OCI-LY3 (cell line): Measurements from ENCODE around the gene ADGRL2.

ENCODE experiments used
- EZH2phosphoT487 ChIP-seq: fragments of 200-600 bp; shearing (Covaris generic); IDR thresholded peaks from 2 replicates; pipeline ENCODE4 v1.6.1; 2018; ENCODE audit warnings: antibody characterized with exemption, mixed run types, low read depth
- TF ChIP-seq, protein P1 (sequence below): fragments of 200-600, 300-600 bp; sonication (generic); IDR thresholded peaks from 2 replicates; pipeline ENCODE4 v1.5.1; 2014; ENCODE audit warnings: antibody characterized with exemption, low read length, low read depth

DNA sequence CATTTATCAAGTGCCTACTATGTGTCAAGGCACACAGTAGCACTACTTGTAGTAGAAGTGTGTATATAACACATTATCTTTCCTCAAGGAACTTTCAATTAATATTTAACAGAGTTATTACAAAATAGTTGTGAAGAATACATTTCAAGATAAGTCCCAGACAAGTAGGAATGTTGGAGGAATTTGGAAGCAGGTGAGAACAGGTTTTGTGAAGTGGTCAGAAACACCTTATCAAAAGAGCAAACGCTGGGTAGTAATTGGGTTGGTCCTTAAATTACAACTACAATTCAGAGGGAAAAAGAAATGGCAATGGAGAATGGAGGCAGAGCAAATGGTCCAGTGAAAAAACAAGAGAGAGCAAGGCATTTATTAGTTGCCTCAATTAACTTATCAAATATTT lies 218.8 kb downstream of the ADGRL2 start:
- no peak for TF ChIP-seq EZH2phosphoT487
- TF ChIP-seq, protein P1, sequence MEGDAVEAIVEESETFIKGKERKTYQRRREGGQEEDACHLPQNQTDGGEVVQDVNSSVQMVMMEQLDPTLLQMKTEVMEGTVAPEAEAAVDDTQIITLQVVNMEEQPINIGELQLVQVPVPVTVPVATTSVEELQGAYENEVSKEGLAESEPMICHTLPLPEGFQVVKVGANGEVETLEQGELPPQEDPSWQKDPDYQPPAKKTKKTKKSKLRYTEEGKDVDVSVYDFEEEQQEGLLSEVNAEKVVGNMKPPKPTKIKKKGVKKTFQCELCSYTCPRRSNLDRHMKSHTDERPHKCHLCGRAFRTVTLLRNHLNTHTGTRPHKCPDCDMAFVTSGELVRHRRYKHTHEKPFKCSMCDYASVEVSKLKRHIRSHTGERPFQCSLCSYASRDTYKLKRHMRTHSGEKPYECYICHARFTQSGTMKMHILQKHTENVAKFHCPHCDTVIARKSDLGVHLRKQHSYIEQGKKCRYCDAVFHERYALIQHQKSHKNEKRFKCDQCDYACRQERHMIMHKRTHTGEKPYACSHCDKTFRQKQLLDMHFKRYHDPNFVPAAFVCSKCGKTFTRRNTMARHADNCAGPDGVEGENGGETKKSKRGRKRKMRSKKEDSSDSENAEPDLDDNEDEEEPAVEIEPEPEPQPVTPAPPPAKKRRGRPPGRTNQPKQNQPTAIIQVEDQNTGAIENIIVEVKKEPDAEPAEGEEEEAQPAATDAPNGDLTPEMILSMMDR = no peak
